HG03558 (cell line): ENCODE measurements around the gene ESAM.

Experiments
- ATAC-seq: cut with Tn5 transposase; IDR thresholded peaks from one replicate; pipeline ENCODE4 v1.9.1; 2021; ENCODE audit warnings: moderate number of reproducible peaks; ENCODE audit not compliant: unreplicated experiment; ENCODE audit errors: extremely low read depth

Gene ESAM

GRCh38 chr11:124762105-124762623 lies at the start of gene ESAM:
Gene ESAM, minus strand, starts transcription at chr11:124762290. Its CDS starts 136 bp downstream, at chr11:124762154.
- peak; percentile 38 for ATAC-seq

GRCh38 chr11:124811399-124812125 lies 49.5 kb upstream of the ESAM start:
- no peak for ATAC-seq

- ATAC-seq, result no peak
These were observed 45.7 kb upstream of the ESAM start for GRCh38 chr11:124807660-124808270.

GRCh38 chr11:124807201-124807600 lies 45.1 kb upstream of the ESAM start:
- ATAC-seq, result no peak

- ATAC-seq, result no peak
These were observed 42.8 kb upstream of the ESAM start for GRCh38 chr11:124804884-124805283.

GRCh38 chr11:124801636-124802312 lies 39.7 kb upstream of the ESAM start:
- ATAC-seq, result no peak

- ATAC-seq, result no peak
These were observed 38.9 kb upstream of the ESAM start for GRCh38 chr11:124801014-124801413.

GRCh38 chr11:124800226-124800929 lies 38.3 kb upstream of the ESAM start, which contains the start of gene MSANTD2:
Gene MSANTD2, minus strand, starts transcription at chr11:124800406. Its CDS starts 26 bp downstream, at chr11:124800380.
- ATAC-seq, result peak; percentile 61

GRCh38 chr11:124799348-124800225 lies 37.5 kb upstream of the ESAM start:
- no peak for ATAC-seq

- no peak for ATAC-seq
These were observed 36.9 kb upstream of the ESAM start for GRCh38 chr11:124798991-124799347.

- no peak for ATAC-seq
These were observed 34.2 kb upstream of the ESAM start for GRCh38 chr11:124796312-124796711.

- ATAC-seq, result no peak
These were observed 31.6 kb upstream of the ESAM start for GRCh38 chr11:124793466-124794278.

- ATAC-seq, result peak; percentile 55
These were observed 29.7 kb upstream of the ESAM start for GRCh38 chr11:124791626-124792341.

- ATAC-seq, result no peak
These were observed 26.4 kb upstream of the ESAM start for GRCh38 chr11:124788521-124788920.

GRCh38 chr11:124784051-124784450 lies 22.0 kb upstream of the ESAM start:
- ATAC-seq, result no peak

- ATAC-seq, result no peak
These were observed 20.9 kb upstream of the ESAM start for GRCh38 chr11:124783002-124783401.

GRCh38 chr11:124779568-124779967 lies 17.5 kb upstream of the ESAM start:
- ATAC-seq, result no peak

GRCh38 chr11:124778281-124778680 lies 16.2 kb upstream of the ESAM start:
- no peak for ATAC-seq
